ENCODE measurements around the gene AATK. TPM values are rescaled to one million over a fixed set of nuclear protein-coding genes. Genes with fewer than 3 reads are reported as not detected.

The AATK gene
- polyA plus RNA-seq, 1 of the 3 experiments (the other 2 are of a cell fraction) = 0.51 TPM

DNA sequence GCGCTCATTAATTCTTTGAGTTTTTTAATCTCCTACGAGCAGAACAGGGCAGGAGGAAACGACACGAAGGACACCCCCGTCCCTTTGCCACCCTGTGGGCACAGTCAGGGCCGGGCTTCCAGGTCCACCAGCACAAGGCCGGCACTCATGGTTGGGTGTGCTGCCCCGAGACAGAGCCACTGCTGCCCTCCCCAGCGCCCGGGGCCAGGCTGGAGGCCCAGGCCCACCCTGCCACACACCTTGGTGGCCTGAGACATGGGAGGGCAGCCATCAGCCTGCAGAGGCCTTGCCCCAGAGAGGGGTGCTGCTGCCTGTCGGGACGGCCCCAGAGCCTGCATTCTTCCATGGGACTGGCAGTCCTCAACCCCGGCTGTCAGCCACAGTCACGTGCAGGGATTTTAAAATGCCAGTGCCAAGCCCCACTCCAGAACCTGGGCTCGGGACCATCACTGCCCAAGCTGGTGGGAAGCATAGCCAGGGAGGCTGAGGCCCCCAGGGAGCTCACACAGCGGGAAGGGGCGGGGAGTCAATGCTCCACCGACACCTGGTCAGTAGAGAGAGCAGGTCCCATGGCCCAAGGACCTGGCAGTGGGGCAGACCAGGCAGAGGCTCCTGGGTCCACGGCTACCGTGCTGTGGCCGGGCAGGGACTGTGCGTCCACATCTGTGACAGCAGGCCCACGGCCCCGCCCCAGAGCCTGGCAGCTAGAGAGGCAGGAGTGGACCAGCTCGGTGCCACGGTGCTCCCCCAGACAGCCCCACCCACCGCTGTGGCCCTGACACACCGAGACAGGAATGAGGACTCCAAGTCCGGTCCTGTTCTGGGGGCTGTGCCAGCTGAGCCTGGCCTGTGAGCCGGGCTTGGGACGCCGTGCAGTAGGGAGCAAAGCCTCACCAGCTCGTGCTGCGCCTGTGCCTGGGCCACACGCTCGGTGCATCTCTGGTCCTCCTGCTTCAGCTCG, 29.2 kb upstream of the AATK start:
- no peaks in the 10 kb centered on the region for H3K9me2 ChIP-seq
- H4K20me1 ChIP-seq (ENCODE audit: insufficient read depth) = no peaks in the 10 kb centered on the region
- ChIA-PET CTCF (interaction anchor here (1.0 to 14.7 kb wide), 5 partner anchors 8 to 82 kb away, joined by 3 to 147 read pairs (median 4); partner anchors contain the start of gene PVALEF), POLR2A (no interaction called here)
- no peaks in the 10 kb centered on the region for H3F3A ChIP-seq (replicated peaks; ENCODE audit: insufficient read depth)
- H3K4me1 ChIP-seq (ENCODE audit: control insufficient read depth in 1 of 2, insufficient read depth in 2 of 2, low read depth in 1 of 2, low read length in 1 of 2) = no peaks in the 10 kb centered on the region; a peak in 1 of 4 replicates
- no peak overlapping the region for H3K27ac ChIP-seq (ENCODE audit: low read depth in 2 of 2, low read length in 1 of 2)
- no peaks in the 10 kb centered on the region for H3K27me3 ChIP-seq (ENCODE audit: insufficient read depth)
- peaks cover 0 to 51% of the 10 kb centered on the region in 2 experiments for H3K36me3 ChIP-seq (replicated peaks in 1 of 2; ENCODE audit: control insufficient read depth in 1 of 2, insufficient read depth in 2 of 2, low read length in 1 of 2)
- no peaks in the 10 kb centered on the region for H3K9me3 ChIP-seq
- TF ChIP-seq NFIC (IDR thresholded peaks at IDR 0.05; ENCODE audit: borderline replicate concordance) = no peak
- no peak for TF ChIP-seq NRF1 (IDR thresholded peaks at IDR 0.05; ENCODE audit: low read depth, low read length)
- TF ChIP-seq YY1 (IDR thresholded peaks at IDR 0.05; ENCODE audit: low read depth) = no peak
- TF ChIP-seq FOSL2 (IDR thresholded peaks at IDR 0.05; ENCODE audit: borderline replicate concordance, low read depth) = no peak
- TF ChIP-seq USF2 (IDR thresholded peaks at IDR 0.05; ENCODE audit: borderline replicate concordance, low read depth, low read length) = no peak
- no peak for TF ChIP-seq TAF1 (IDR thresholded peaks at IDR 0.05; ENCODE audit: borderline replicate concordance, low read depth, low read length)
- TF ChIP-seq RXRA (IDR thresholded peaks at IDR 0.05; ENCODE audit: borderline replicate concordance, low read depth) = no peak
- TF ChIP-seq TEAD4 (IDR thresholded peaks at IDR 0.05; ENCODE audit: borderline replicate concordance, insufficient read depth) = no peak
- TF ChIP-seq GATA2 (CRISPR knock-in tag; IDR thresholded peaks at IDR 0.05) = no peak
- TF ChIP-seq, protein P1, sequence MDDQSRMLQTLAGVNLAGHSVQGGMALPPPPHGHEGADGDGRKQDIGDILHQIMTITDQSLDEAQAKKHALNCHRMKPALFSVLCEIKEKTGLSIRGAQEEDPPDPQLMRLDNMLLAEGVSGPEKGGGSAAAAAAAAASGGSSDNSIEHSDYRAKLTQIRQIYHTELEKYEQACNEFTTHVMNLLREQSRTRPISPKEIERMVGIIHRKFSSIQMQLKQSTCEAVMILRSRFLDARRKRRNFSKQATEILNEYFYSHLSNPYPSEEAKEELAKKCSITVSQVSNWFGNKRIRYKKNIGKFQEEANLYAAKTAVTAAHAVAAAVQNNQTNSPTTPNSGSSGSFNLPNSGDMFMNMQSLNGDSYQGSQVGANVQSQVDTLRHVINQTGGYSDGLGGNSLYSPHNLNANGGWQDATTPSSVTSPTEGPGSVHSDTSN (IDR thresholded peaks at IDR 0.05) = no peak
- no peak for TF ChIP-seq FOXM1 (IDR thresholded peaks at IDR 0.05; ENCODE audit: low read depth)
- no peak for TF ChIP-seq POLR2AphosphoS5 (IDR thresholded peaks at IDR 0.05; ENCODE audit: low read depth, low read length)
- TF ChIP-seq RCOR1 (IDR thresholded peaks at IDR 0.05; ENCODE audit: low read length) = no peak
- TF ChIP-seq ELF1 (IDR thresholded peaks at IDR 0.05) = no peak
- TF ChIP-seq EZH2phosphoT487 (IDR thresholded peaks at IDR 0.05; ENCODE audit: borderline replicate concordance, low read depth) = no peak
- H3K4me2 ChIP-seq = no peak overlapping the region
- H3K4me3 ChIP-seq (ENCODE audit: low read depth in 2 of 2, low read length in 1 of 2) = no peak overlapping the region
- no peak for DNase-seq
- no peak overlapping the region for H3K9ac ChIP-seq
- H2AFZ ChIP-seq (ENCODE audit: low read depth) = no peak overlapping the region
- no peaks in the 10 kb centered on the region for H3K79me2 ChIP-seq (ENCODE audit: insufficient read depth)
- 98% methylated on average over 24 of the region's 37 CpGs for WGBS (ENCODE audit: low lambda C conversion rate)
